Measurements from ENCODE around the gene PBX2.
"Not testable (repeated sequence)": the region's sequence is repeated elsewhere in the genome, so short reads cannot be mapped to it uniquely, and the experiment has no call there.

Gene PBX2

GRCh38 chr6:32216998-32217397, 27.0 kb upstream of the PBX2 start:
- no peaks in the 10 kb centered on the region for H3K27me3 ChIP-seq (ENCODE audit: control insufficient read depth, insufficient read depth, low read length)
- no peaks in the 10 kb centered on the region for H3K36me3 ChIP-seq (ENCODE audit: control insufficient read depth, insufficient read depth, low read length)
- H3K9me3 ChIP-seq (ENCODE audit: control insufficient read depth, insufficient read depth, low read length), result no peaks in the 10 kb centered on the region
- no peaks in the 10 kb centered on the region for H3K4me1 ChIP-seq (ENCODE audit: control insufficient read depth, insufficient read depth, low read length)
- H3K4me3 ChIP-seq (ENCODE audit: low read depth, low read length), result no peak overlapping the region
- no peak overlapping the region for H3K9ac ChIP-seq (ENCODE audit: low read depth, low read length)
- no peak overlapping the region for H3K27ac ChIP-seq (ENCODE audit: low read depth, low read length)

GRCh38 chr6:32216285-32216684, 26.3 kb upstream of the PBX2 start:
- Histone ChIP-seq H3K4me1 (ENCODE audit: control insufficient read depth, insufficient read depth, low read length) (no peaks in the 10 kb centered on the region), H3K36me3 (ENCODE audit: control insufficient read depth, insufficient read depth, low read length) (no peaks in the 10 kb centered on the region), H3K27me3 (ENCODE audit: control insufficient read depth, insufficient read depth, low read length) (no peaks in the 10 kb centered on the region)

GRCh38 chr6:32215617-32216016, 25.6 kb upstream of the PBX2 start:
- no peak overlapping the region for H3K9ac ChIP-seq (ENCODE audit: low read depth, low read length)

More at GRCh38 chr6:32216285-32216684, 26.3 kb upstream of the PBX2 start:
- Histone ChIP-seq H3K27ac (ENCODE audit: low read depth, low read length) (no peak overlapping the region), H3K9me3 (ENCODE audit: control insufficient read depth, insufficient read depth, low read length) (no peaks in the 10 kb centered on the region), H3K9ac (ENCODE audit: low read depth, low read length) (no peak overlapping the region), H3K4me3 (ENCODE audit: low read depth, low read length) (no peak overlapping the region)

GRCh38 chr6:32214126-32214525, 24.1 kb upstream of the PBX2 start:
- Histone ChIP-seq H3K27me3 (ENCODE audit: control insufficient read depth, insufficient read depth, low read length) (no peaks in the 10 kb centered on the region), H3K4me1 (ENCODE audit: control insufficient read depth, insufficient read depth, low read length) (no peaks in the 10 kb centered on the region), H3K4me3 (ENCODE audit: low read depth, low read length) (no peak overlapping the region), H3K36me3 (ENCODE audit: control insufficient read depth, insufficient read depth, low read length) (no peaks in the 10 kb centered on the region), H3K27ac (ENCODE audit: low read depth, low read length) (no peak overlapping the region), H3K9ac (ENCODE audit: low read depth, low read length) (no peak overlapping the region), H3K9me3 (ENCODE audit: control insufficient read depth, insufficient read depth, low read length) (no peaks in the 10 kb centered on the region)

More at GRCh38 chr6:32215617-32216016, 25.6 kb upstream of the PBX2 start:
- Histone ChIP-seq H3K36me3 (ENCODE audit: control insufficient read depth, insufficient read depth, low read length) (no peaks in the 10 kb centered on the region), H3K4me3 (ENCODE audit: low read depth, low read length) (no peak overlapping the region), H3K27ac (ENCODE audit: low read depth, low read length) (no peak overlapping the region), H3K4me1 (ENCODE audit: control insufficient read depth, insufficient read depth, low read length) (no peaks in the 10 kb centered on the region), H3K9me3 (ENCODE audit: control insufficient read depth, insufficient read depth, low read length) (no peaks in the 10 kb centered on the region), H3K27me3 (ENCODE audit: control insufficient read depth, insufficient read depth, low read length) (no peaks in the 10 kb centered on the region)

GRCh38 chr6:32213649-32214048, 23.6 kb upstream of the PBX2 start:
- H3K36me3 ChIP-seq (ENCODE audit: control insufficient read depth, insufficient read depth, low read length), result no peaks in the 10 kb centered on the region
- H3K4me1 ChIP-seq (ENCODE audit: control insufficient read depth, insufficient read depth, low read length), result no peaks in the 10 kb centered on the region
- no peak overlapping the region for H3K4me3 ChIP-seq (ENCODE audit: low read depth, low read length)
- H3K9ac ChIP-seq (ENCODE audit: low read depth, low read length), result no peak overlapping the region
- no peaks in the 10 kb centered on the region for H3K27me3 ChIP-seq (ENCODE audit: control insufficient read depth, insufficient read depth, low read length)
- H3K9me3 ChIP-seq (ENCODE audit: control insufficient read depth, insufficient read depth, low read length), result no peaks in the 10 kb centered on the region
- no peak overlapping the region for H3K27ac ChIP-seq (ENCODE audit: low read depth, low read length)

GRCh38 chr6:32212076-32212760, 22.2 kb upstream of the PBX2 start:
- Histone ChIP-seq H3K9me3 (ENCODE audit: control insufficient read depth, insufficient read depth, low read length) (no peaks in the 10 kb centered on the region), H3K36me3 (ENCODE audit: control insufficient read depth, insufficient read depth, low read length) (no peaks in the 10 kb centered on the region), H3K27me3 (ENCODE audit: control insufficient read depth, insufficient read depth, low read length) (no peaks in the 10 kb centered on the region), H3K4me1 (ENCODE audit: control insufficient read depth, insufficient read depth, low read length) (no peaks in the 10 kb centered on the region), H3K9ac (ENCODE audit: low read depth, low read length) (no peak overlapping the region), H3K27ac (ENCODE audit: low read depth, low read length) (no peak overlapping the region), H3K4me3 (ENCODE audit: low read depth, low read length) (no peak overlapping the region)

GRCh38 chr6:32211432-32211831, 21.4 kb upstream of the PBX2 start:
- not testable (repeated sequence) for H3K9me3 ChIP-seq (ENCODE audit: control insufficient read depth, insufficient read depth, low read length); H3K27me3 ChIP-seq (ENCODE audit: control insufficient read depth, insufficient read depth, low read length); H3K9ac ChIP-seq (ENCODE audit: low read depth, low read length); H3K4me3 ChIP-seq (ENCODE audit: low read depth, low read length); H3K36me3 ChIP-seq (ENCODE audit: control insufficient read depth, insufficient read depth, low read length); H3K4me1 ChIP-seq (ENCODE audit: control insufficient read depth, insufficient read depth, low read length); H3K27ac ChIP-seq (ENCODE audit: low read depth, low read length)

GRCh38 chr6:32210191-32210601, 20.2 kb upstream of the PBX2 start:
- no peaks in the 10 kb centered on the region for H3K27me3 ChIP-seq (ENCODE audit: control insufficient read depth, insufficient read depth, low read length)
- H3K4me3 ChIP-seq (ENCODE audit: low read depth, low read length), result no peak overlapping the region
- no peak overlapping the region for H3K27ac ChIP-seq (ENCODE audit: low read depth, low read length)
- H3K9me3 ChIP-seq (ENCODE audit: control insufficient read depth, insufficient read depth, low read length), result no peaks in the 10 kb centered on the region
- no peaks in the 10 kb centered on the region for H3K4me1 ChIP-seq (ENCODE audit: control insufficient read depth, insufficient read depth, low read length)
- H3K9ac ChIP-seq (ENCODE audit: low read depth, low read length), result no peak overlapping the region
- no peaks in the 10 kb centered on the region for H3K36me3 ChIP-seq (ENCODE audit: control insufficient read depth, insufficient read depth, low read length)

- no peak overlapping the region for H3K4me3 ChIP-seq (ENCODE audit: low read depth, low read length)
- H3K9ac ChIP-seq (ENCODE audit: low read depth, low read length), result no peak overlapping the region
- H3K4me1 ChIP-seq (ENCODE audit: control insufficient read depth, insufficient read depth, low read length), result no peaks in the 10 kb centered on the region
- H3K36me3 ChIP-seq (ENCODE audit: control insufficient read depth, insufficient read depth, low read length), result no peaks in the 10 kb centered on the region
- no peaks in the 10 kb centered on the region for H3K27me3 ChIP-seq (ENCODE audit: control insufficient read depth, insufficient read depth, low read length)
- no peaks in the 10 kb centered on the region for H3K9me3 ChIP-seq (ENCODE audit: control insufficient read depth, insufficient read depth, low read length)
- no peak overlapping the region for H3K27ac ChIP-seq (ENCODE audit: low read depth, low read length)
These were observed 19.0 kb upstream of the PBX2 start for GRCh38 chr6:32208996-32209395.

- Histone ChIP-seq H3K36me3 (ENCODE audit: control insufficient read depth, insufficient read depth, low read length) (no peaks in the 10 kb centered on the region), H3K9ac (ENCODE audit: low read depth, low read length) (no peak overlapping the region), H3K4me1 (ENCODE audit: control insufficient read depth, insufficient read depth, low read length) (no peaks in the 10 kb centered on the region), H3K27me3 (ENCODE audit: control insufficient read depth, insufficient read depth, low read length) (no peaks in the 10 kb centered on the region), H3K4me3 (ENCODE audit: low read depth, low read length) (no peak overlapping the region), H3K27ac (ENCODE audit: low read depth, low read length) (no peak overlapping the region), H3K9me3 (ENCODE audit: control insufficient read depth, insufficient read depth, low read length) (no peaks in the 10 kb centered on the region)
These were observed 14.3 kb upstream of the PBX2 start for GRCh38 chr6:32204268-32204715.

GRCh38 chr6:32203426-32204267, 13.6 kb upstream of the PBX2 start:
- H3K4me3 ChIP-seq (ENCODE audit: low read depth, low read length), result no peak overlapping the region
- no peaks in the 10 kb centered on the region for H3K27me3 ChIP-seq (ENCODE audit: control insufficient read depth, insufficient read depth, low read length)
- no peaks in the 10 kb centered on the region for H3K36me3 ChIP-seq (ENCODE audit: control insufficient read depth, insufficient read depth, low read length)
- no peaks in the 10 kb centered on the region for H3K4me1 ChIP-seq (ENCODE audit: control insufficient read depth, insufficient read depth, low read length)
- H3K9ac ChIP-seq (ENCODE audit: low read depth, low read length), result no peak overlapping the region
- no peaks in the 10 kb centered on the region for H3K9me3 ChIP-seq (ENCODE audit: control insufficient read depth, insufficient read depth, low read length)
- no peak overlapping the region for H3K27ac ChIP-seq (ENCODE audit: low read depth, low read length)

Data from HUES48 (cell line).